ENCODE measurements around the gene VAV3.

VAV3 gene

DNA sequence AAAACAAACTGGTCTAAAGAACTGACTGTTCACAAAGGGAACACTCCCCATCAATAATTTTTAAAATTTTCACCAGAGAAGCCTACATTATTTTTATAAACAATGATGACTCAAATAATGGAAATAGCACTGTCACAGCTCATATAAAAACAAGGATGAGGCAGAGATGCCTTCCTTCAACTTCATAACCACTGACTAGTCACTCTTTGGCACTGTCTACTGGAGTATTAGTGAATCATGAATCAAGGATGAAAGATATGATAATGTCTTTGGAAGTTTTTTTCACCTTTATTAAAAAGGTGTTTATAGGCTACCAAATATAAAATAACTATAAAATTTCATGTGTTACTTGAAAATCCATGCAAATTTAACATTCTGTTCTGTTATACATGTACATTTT, 316.9 kb downstream of the VAV3 start:
- no peak for DNase-seq (ENCODE audit: low read depth in 2 of 2)

DNA sequence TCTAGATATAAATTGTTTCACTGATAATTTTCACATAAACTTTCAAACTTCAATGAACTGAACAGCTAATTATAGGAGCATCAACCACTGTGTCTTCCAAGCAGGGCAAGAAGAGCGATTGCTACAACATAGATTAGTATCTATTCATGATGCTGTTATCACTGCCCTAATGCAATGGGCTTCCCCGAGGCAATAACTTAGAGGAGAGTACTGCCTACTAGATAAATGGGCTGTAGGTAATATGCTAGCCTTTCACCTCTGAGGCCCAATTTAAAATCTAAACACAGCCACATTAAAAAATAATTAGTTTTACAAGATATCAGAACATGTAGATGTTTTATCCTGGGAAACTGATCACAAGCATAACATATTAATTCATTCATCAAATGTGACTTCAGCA, 318.0 kb downstream of the VAV3 start:
- DNase-seq (ENCODE audit: low read depth in 2 of 2), result no peak

DNA sequence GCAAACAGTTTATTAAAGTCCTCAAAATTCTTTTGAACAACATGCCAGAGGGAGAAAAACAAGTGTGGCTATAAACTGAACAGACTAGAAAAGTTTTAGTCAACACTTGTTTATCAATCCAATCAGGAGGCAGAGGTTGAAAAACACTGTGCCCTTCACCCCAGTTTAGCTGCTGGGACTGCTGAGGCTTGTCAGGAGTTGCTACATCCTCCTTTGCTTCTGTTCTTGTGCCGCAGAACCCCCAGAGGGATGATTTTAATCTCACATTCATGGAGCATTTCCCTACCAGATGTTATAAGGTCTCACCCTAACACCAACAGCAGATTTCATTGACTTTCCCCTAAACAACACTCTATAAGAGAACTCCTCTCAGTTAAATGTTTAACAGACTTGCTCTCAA, 321.2 kb downstream of the VAV3 start:
- no peak for DNase-seq (ENCODE audit: low read depth in 2 of 2)

DNA sequence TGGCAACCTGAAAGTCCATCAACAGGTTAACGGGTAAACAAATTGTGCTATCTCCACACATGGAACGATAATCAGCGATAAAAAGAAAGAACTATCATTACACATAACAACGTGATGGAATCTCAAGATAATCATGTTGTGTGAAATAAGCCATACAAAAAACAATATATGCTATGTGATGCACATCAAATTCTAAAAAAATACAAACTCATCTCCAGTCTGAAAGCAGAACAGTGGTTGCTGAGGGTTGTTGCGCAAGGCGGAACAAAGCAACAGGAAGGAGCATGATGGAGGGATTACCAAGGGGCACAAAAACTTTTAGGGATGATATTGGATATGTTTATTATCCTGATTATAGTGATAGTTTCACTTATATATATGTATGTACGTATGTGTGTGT, 324.8 kb downstream of the VAV3 start:
- DNase-seq (ENCODE audit: low read depth in 2 of 2), result no peak

DNA sequence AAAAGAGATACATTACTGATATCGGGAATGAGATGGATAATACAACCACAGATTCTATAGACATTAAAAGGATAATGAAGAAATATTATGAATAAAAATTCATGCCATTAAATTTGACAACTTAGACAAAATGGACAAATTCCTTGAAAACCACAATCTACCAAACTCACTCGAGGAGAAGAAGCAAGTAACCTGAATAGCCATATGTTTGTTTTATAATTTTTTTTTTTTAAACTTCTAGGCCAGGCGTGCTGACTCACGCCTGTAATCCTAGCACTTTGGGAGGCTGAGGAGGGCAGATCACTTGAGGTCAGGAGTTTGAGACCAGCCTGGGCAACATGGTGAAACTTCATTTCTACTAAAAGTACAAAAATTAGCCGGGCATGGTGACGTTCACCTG, 327.9 kb downstream of the VAV3 start:
- DNase-seq (ENCODE audit: low read depth in 2 of 2), result no peak

DNA sequence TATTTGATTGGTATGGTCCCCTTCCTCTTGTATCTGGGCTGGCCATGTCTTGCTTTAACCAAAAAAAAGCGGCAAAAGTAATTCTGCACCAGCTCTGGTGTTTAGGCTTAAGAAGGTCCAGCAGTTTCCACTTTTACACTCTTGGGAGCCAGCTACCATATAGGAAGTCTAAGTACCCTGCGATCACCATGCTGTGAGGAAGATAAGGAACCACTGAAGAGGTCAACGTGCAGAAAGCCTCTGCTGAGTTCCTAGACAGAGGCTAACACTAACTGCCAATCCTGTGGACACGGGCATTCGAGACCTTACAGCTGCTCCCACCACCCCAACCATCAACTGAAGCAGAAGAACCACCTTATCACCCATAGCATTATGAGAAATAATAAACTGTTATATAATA, 331.4 kb downstream of the VAV3 start:
- no peak for DNase-seq (ENCODE audit: low read depth in 2 of 2)

DNA sequence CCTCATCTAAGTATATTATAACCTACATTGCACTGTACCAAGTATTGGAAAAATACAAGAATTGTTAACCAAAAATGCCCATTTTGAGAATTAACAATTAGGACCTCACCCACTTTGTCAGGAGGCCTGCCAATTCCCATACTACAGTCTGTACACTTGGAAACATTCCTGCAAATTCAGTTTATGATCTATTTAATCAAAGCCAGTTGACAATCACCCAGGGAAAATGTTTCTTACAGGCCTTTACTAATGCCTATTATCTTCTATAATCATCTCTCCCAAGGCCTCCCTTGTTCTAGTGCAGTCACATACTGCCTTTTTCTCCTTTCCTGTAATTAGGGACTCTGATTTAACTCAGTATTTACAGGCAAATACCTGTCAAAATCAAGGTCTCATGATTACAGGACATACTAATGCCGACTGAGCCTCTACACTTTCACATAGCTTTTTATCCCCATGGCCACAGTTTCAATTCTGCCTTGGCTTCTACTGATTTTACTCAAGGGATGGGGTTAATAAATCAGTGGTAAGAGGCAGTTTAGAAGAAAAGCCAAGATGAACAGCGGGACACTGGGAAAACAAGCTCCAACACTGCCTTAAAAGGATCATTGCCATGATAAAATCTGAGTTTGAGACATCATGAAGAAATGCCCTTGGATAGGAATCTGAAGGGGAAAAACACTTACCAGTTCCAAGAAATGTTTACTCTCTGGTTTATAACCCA, 338.7 kb downstream of the VAV3 start:
- no peak for DNase-seq (ENCODE audit: low read depth in 2 of 2)

DNA sequence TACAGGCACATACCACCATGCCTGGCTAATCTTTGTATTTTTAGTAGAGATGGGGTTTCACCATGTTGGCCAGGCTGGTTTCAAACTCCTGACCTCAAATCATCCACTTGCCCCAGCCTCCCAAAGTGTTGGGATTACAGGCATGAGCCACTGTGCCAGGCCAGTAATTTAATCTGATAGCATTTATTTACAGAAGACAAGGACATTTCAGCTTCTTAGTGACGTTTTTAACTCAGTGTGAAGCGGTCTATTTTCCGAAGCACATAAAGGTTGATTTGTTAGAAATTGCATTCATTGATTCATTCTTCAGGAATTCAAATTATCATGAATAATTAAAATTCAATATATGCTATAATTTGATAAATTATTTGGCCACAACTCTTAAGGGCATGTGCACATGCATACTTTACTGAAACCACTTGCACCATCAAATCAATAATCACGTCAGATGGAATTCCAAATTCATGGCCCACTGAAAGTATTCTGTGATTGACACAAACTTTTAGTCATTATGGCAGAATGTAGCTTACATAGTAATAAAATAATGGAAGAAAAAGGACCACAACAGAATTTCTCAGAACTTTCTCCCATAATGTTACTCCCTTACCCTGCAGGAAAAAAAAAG, 339.5 kb downstream of the VAV3 start:
- no peak for DNase-seq (ENCODE audit: low read depth in 2 of 2)

DNA sequence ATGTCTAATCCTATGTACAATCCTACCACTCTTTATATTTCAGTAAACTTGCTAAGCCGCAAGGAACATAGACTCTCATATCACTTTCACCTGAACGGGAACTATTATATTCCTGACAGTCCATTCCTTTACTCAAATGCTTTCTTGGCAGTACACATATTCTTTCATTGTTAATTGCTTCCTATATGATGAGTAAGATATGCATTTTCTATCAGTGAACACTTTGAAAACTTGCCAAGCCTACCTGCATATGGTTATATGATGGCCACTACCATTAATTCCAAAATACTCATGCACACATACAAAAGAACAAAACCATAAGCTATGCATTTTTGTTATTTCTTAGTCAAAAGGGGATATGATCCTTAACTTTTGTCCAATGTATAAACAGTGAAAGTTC, 341.5 kb downstream of the VAV3 start:
- DNase-seq (ENCODE audit: low read depth in 2 of 2), result no peak

DNA sequence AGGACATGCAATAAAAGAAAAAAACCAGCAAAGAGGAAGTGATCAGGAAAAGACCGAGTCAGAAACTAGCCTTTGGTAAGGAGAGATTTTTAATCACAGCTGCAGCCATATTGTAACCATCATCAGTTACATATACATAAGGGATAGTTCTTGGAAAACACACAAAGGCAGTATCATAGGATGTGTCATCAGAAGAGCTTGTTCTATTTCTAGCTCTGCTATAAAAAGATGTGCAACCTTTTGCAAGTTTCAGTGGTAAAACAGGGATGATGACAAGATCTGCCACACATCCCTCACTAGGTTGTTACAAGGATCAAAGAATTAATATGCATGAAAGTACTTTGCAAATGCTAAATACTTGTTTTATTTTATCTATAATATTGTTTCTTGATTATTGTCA, 342.0 kb downstream of the VAV3 start:
- DNase-seq (ENCODE audit: low read depth in 2 of 2), result no peak

DNA sequence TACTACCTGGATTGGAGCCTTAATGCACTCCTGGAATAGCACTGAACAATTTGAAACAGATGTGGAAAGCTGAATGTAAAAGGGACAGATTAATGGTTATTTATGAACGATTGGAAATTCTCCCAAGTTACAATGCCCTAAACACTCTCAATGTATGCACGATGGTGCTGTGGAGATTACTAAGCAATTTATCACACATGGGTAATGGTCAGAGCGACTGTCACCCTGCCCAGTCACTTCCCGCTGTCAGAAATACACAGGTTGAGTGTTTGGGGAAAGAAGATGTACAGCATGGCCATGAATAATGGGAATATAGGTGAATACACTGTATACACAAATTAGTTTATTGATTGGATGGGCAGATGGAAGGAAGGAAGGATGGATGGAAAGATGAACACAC, 342.4 kb downstream of the VAV3 start:
- no peak for DNase-seq (ENCODE audit: low read depth in 2 of 2)

DNA sequence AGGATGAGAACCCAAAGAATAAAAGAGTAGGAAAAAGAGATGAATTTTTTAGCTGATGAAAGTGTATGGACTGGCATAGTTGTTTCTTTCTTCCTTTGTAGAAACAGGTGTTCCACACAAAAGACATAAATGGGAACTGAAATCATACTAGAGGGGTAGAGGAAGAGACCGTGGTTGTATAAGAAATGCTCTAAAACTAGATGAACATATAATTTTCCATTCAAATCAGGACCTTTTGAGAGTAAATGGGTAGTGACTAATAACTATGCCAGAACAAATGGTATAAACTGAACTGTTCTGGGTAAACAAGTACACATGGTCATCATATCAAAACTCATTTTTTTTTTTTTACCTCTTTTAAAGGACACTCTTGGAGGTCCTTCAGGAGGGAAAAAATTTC, 344.2 kb downstream of the VAV3 start:
- no peak for DNase-seq (ENCODE audit: low read depth in 2 of 2)

DNA sequence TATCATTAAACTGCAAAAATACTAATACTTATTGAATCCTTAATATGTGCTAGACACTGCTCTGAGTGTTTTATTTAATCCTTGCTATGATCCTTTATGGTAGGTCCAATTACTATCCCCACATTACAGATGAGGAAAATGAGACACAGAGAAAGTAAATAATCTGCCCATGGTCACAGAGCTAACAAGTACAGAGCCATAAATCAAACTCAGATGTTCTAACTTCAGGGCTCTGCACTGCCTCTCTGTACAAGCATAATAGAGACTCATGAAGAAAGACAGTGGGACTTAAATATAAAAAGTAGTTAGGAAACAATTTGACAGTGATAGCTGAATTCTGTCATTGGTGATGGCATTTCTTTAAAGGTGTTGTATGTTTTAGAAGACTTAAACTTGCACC, 346.4 kb downstream of the VAV3 start:
- no peak for DNase-seq (ENCODE audit: low read depth in 2 of 2)

DNA sequence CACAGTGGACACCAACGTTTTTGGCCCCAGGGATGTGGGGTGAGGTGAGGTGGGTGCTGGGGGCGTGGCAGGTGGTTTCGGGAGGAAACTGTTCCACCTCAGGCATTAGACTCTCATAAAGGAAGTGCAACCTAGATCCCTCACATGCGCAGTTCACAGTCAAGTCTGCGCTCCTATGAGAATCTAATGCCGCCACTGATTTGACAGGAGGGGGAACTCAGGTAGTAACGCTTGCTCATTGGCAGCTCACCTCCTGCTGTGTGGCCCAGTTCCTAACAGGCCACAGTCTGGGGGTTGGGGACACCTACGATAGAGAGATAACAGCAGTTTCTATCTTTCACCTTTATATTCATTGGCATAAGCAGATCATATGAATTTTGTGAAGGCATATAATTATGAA, 347.1 kb downstream of the VAV3 start:
- DNase-seq (ENCODE audit: low read depth in 2 of 2), result no peak

DNA sequence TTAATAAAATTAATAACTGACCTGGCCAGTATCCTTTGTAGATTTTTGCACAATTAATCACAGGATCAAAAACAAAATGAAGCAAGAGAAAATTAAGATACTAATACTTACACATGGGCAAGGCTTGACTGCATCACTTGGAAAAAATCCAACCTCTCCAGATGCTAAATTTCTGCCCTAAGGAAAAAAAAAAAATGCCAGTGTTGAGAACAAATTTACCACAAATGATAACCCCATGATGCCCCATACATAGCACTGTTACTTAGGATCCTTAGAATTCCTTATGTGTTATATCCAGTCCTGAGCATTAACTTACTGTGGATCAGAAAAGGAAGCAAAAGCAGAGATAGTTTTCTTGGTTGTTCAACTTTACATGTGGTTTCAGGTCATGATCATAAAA, 347.5 kb downstream of the VAV3 start:
- no peak for DNase-seq (ENCODE audit: low read depth in 2 of 2)

DNA sequence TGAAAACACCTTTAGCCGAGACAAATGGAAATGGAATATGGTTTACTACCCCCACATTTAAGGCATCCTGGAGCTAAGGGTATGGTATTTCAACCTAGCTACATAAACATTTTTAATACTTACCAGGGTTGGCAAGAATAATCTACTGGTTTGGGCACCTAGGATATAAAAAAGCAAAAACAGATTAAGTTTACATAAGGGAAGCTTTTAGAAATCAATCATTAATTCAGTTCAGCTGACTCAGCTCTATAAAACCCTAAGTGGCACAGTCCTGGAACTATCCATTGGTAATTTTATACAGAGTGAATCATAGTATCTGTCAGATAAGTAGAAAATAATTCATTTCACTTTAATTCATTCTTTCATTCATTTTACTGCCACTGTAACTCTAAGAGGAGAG, 355.2 kb downstream of the VAV3 start:
- DNase-seq (ENCODE audit: low read depth in 2 of 2), result no peak

DNA sequence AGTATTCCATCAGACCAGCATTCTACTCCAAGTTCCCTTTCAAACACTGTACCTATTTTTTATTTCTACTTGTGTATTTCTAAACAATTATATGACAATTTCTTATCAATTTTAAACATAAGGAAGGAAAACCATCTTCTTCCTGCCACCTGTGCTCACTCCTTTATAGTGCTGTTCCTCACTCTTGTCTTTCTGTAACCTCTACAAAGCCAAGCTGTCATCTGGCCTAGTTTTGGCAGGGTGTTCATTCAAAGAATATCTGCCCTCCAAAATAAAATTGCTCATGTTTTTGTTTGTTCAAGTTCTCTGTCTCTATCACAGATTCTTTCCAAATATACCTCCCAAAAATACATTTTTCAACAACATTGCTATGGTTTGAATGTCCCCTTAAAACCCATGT, 360.2 kb downstream of the VAV3 start:
- DNase-seq (ENCODE audit: low read depth in 2 of 2), result no peak

DNA sequence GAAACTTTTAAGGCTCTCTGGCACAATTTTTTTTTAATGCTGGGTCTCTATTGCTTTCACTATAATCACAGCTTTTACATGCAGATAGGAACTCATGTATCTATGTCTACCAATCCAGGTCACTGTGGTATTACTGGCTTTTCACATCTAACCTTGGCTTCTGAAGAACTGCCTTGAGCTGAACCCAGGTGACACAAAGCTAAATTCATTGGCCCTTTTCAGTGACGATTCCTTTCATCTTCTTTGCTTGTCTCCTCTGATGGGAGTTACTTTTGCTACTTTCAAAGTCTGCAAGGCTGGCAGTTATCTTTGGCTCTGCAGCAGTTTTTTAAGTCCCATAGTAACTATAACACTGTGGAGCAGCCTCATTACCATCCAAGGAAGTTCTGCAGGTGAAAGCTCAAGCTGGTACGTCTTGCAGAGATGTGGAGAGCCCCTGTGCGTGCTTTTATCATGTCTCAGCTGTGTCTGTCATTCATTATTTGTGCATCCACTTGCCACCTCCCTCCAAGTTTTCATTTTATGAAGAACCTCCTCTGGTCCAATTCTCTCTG, 364.3 kb downstream of the VAV3 start:
- no peak for DNase-seq (ENCODE audit: low read depth in 2 of 2)

DNA sequence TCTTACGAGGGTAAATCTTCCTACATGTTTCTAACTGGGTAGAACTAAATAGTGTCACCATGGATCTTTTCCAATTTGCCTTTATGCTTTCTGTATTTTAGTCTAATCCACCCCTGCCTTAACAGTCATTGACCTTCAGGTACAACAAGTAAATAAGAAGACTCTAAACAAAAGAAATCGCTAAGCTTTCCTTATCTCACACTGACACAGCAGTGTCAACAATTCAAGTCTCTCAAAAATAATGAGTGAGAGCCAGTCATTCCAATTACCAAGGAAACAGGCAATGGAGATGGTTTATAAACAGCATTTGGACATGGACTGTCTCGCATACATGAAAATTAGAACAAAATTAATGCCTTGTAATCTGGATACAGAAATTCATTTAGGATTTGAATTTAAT, 365.8 kb downstream of the VAV3 start:
- DNase-seq (ENCODE audit: low read depth in 2 of 2), result no peak

DNA sequence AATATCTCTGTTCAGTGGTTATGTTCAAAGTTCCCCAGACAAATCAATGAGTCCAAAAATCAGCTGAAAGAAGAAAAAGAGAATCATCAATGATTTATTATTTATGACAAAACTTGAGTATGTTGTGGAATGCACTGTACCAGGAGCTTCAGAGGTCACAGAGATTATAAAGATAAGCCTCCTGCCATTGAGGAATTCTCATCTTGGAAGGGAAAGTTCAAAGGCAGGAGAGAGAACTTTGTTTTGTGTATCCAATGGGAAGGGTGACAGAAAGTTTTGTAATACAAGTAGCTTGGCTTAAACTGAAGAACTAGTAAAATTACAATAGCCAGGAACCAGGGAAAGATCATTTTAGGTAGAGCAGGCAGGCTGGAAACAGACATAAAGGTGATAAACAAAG, 367.7 kb downstream of the VAV3 start:
- DNase-seq (ENCODE audit: low read depth in 2 of 2), result no peak

DNA sequence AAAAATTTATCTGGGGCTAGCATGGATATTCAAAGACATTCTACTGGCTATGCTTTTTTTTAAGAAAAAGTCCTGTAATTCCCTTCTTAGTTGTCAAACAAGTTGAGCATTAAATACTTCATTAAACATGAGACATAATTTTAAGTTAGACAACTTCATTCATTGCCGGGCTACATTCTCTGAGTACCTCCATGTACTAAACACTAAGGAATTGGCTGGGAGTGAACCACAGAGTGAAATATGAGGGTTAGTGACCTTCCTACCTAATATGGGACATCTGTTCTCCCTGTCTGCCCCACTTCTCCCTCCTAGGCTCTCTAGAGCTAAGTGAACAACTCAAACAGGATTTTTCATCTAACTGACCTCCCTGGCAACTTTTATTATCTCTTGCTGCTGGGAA, 370.4 kb downstream of the VAV3 start:
- no peak for DNase-seq (ENCODE audit: low read depth in 2 of 2)

DNA sequence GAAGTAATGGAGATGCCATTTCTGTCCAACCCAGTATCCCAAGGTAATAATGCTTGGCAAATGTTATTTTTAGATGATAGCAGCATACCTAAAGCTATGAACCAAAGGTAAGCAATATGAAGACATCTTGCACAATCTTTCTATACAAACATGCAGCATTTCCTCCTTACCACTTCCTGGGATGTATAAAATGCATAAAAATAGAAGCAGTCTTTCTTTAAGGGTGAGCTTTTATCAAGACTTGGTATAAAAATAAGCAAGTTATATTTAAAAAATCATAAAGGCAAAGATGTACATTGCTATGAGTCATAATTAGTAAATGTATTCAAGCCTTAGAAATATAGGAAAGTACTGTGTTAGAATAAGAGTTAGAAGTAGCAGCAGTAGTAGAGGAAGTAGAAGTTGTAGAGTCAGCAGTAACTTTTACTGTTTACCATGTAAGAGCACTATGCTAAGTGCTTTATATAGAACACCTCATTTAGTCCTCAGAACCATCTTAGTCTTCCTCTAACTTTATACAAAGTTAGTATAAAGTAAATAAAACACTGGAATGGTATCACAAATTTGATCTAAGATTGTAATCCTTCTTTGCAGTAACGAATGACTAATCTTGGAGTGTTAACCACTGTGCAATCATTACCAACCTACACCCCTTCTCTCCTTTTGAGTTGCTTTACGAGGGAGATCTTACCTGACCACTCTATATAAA, 371.3 kb downstream of the VAV3 start:
- no peak for DNase-seq (ENCODE audit: low read depth in 2 of 2)

Measured in activated CD4-positive, alpha-beta T cell treated with anti-CD3 and anti-CD28 coated beads for 24 hours (primary cell).